ENCODE results near the gene UBLCP1.
"Not testable (repeated sequence)": the region's sequence is repeated elsewhere in the genome, so short reads cannot be mapped to it uniquely, and the experiment has no call there.

The UBLCP1 gene

DNA sequence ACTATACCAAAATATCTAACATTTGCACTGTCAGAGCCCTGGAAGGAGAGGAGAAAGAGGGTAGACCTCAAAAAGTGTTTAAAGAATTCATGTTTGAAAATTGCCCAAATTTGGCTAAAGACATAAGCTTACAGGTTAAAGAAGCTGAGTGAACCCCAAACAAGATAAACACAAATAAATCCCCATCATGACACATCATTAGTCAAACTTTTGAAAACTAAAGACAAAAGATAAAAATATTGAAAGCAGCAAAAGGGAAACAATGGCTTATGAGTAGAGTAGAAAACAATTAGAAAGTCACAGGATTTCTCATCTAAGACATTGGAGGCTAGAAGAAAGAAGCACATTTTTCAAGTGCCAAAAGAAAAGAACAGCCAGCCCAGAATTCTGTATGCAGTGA, 6.1 kb upstream of the UBLCP1 start:
- DNase-seq = no peak

DNA sequence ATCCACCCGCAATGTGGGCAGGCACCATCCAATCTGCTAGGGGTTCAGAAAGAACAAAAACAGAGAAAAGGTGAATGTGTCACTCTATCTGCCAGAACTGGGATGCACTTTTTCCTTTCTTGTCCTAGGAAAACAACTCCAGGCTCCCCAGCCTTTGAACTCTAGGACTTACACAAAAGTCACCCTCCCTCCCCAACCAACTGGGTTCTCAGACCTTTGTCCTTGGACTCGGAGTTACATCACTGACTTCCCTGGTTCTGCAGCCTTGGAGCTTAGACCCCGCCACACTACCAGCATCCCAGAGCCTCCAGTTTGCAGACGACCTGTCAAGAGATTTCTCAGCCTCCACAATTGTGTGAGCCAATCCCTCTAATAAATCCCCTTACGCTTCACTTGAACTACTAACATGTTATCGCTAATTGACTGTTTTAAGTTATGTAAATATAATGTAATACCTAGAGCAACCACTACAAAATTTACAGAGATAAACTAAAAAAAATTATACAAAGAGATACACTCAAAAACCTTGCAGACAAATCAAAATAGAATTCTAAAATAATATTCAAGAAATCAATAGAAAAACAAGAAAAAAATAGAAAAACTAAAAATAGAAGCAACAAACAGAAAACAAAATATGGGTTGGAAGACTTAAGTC, 5.3 kb upstream of the UBLCP1 start:
- no peak for DNase-seq

DNA sequence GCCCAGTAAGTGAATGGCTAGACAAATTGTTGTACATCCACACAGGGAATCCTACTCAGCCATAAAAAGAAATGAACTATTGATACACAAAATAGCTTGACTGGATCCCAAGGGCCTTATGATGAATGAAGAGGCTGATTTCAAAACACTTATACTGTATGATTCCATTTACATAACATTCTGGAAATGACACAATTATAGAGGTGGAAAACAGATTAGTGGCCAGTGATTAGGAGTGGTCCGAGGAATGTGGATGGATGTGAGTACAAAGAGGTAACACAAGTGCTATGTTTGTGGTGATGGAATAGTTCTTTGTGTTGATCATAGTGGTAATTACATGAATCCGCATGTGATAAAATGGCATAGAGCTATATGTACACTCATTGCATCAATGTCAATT, 4.7 kb upstream of the UBLCP1 start:
- DNase-seq = no peak

DNA sequence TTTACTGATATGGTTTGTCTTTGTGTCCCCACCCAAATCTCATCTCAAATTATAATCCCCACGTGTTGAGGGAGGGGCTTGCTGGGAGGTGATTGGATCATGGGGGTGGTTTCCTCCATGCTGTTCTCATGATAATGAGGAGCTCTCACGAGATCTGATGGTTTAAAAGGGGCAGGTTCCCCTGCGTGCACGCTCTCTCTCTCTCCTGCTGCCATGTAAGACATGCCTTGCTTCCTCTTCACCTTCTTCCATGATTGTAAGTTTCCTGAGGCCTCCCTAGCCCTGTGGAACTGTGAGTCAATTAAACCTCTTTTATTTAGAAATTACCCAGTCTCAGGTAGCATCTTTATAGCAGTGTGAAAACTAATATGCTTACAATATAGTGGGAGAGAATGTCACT, 2.9 kb upstream of the UBLCP1 start:
- DNase-seq = not testable (repeated sequence)

DNA sequence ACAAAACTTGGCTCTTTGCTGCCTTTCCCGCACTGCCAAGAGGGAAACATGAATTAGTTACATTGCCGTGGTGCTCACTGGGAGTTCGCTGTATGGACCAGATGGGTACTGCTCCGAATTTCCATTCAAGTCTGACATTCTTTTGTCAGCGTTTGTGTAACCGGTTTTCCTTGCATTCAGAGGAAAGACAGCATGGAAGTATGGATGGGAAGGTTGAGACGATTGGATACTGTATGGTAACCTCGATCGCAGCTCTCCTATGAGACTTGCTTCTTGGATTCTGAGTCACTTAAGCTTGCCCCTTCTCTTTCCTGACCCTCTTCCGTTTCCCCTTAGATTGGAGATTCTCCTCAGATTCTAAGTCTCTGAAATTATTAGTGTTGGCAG, 625 bp upstream of the UBLCP1 start:
- DNase-seq = no peak

DNA sequence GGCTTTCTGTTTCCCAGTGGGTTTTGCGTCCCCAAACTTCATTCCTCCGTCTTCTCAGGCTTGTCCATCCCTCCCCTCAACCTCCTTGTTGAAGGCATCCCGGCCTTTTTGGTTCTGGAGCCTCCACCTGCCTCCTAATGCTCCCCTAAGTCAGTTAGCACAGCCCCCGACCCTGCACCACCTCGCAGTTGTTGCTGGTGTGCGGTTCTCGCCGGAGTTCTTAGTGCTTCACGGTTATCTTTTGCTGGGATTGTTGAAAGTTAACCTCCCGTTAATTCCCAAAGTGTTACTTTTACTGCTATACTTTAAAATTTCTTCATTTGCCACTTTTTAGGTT, 447 bp downstream of the UBLCP1 start:
- DNase-seq = peak in 4 of 6 experiments; percentile 11 to 68 (median 38)

DNA sequence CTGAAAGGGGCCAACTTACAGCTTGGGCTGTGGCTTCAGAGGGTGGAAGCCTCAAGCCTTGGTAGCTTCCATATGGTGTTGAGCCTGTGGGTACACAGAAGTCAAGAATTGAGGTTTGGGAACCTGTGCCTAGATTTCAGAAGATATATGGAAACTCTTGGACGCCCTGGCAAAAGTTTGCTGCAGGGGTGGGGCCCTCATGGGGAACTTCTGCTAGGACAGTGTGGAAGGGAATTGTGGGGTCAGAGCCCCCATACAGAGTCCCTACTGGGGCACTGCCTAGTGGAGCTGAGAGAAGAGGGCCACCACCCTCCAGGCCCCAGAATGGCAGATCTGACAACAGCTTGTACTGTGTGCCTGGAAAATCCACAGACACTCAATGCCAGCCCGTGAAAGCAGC, 3.7 kb downstream of the UBLCP1 start:
- not testable (repeated sequence) for DNase-seq

DNA sequence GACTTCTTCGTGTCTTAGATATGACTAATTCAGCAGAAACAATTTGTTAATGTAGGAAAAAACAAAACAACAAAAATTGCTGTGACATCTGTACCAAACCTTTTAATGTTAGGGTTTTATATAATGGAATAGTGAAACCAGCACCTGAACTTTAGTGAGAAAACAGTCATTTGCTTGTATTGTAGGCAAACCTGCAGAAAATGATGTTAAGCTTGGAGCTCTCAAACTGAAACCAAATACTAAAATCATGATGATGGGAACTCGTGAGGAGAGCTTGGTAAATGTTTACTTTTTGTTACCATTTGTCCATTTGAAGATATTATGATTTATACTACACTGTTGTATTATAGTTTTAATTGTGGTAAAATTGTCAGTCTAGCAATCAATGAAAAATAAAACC, 6.6 kb downstream of the UBLCP1 start:
- no peak for DNase-seq

DNA sequence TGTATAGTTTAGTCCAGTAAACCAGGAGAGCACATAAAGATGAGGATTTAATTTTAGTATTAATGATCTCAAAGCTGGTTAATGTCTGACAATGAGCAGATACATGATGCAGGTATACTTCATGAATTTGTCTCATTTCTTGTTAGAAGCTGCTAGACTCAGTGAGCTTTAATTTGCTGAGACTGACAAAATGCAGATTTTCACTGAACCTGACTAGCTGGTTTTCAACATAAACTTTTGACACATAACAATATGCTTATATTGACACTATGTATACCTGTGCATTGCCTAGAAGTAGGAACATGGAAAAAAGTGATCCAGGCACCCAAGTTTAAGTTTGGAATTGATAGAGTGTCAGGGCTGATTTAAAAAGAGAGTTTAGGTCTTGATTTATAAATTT, 10.8 kb downstream of the UBLCP1 start:
- DNase-seq = no peak

DNA sequence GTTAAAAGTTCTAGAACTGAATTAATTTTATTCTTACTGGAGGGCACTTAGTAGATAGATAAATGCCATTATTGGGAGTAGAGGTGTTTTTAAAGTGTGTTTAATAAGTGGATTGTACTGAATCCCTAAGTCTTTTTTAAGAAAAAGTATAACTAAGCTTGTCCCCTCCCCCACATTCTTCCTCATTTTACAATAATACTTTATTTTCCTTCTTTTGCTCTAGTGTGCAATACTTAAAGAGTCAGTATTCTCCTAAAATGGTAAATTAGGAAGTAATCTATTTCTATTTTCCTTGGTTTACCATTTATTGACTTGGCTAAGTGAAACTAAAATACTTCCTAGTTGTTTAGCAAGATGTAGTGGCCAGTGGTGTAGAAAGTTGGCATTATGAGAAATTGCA, 11.6 kb downstream of the UBLCP1 start:
- no peak for DNase-seq

DNA sequence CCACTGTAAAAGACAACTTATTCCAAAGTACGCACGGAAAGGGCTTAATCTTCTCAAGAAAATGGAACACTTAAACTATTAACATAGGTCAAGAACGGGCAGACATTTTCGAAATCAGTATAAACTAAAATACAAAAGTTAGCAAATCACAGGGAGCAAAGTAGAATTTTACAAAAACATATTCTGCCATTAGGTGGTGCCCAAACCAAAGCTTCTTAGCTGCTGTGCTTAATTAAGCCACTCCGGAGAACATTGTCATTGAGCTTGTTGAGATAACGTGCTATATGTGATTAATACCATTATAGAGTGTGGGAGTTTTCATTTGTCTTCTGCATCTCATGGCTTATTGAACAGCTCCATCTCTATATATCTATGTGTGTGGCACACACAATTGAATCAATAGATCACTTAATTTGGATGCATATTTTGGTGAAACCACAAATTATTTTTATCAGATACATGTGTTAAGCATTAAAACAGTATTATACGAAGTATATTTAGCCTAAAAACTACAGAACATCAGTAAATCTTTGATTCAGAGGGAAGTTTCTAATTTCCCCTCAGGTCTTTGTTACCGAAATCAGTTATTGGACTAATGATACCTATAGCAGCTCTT, 23.4 kb downstream of the UBLCP1 start:
- DNase-seq = peak in 4 of 6 experiments; percentile 3 to 41 (median 20)

DNA sequence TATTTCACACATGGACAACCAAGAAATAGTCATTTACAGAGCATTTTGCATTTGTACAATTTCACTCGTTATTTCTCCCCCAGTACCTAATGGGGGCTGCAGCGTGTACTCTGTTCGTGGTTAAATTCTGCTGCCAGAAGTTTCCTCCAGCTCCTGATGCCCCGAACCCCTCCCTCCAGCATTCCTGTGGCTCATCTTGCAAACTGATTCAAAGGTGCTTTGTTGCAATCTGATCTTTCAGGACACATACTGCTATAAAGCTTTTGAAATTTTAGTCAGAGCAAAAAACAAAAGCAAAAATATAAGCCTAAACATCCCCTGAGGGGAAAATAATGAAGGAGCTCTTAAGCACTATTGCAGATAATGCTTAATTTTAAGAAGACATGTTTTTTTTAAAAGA, 27.7 kb downstream of the UBLCP1 start:
- DNase-seq = no peak

DNA sequence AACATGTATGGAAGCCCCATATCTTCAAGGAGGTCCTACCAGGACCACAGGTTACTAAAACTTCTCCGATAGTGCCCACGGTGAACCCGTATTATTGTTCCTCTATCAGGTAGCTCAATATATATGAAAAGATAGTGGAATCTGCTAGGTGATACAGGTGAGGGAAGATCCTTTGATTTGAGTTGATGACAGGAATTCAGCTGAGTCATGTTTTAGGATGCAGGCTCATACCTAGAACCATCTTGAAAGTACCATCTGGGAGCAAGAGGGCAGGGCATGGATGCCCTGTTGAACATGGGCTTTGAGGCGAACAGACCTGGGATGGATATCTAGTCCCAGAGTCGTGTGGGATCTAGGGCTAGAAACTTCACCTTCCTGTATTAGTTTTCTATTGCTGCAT, 31.8 kb downstream of the UBLCP1 start:
- DNase-seq = no peak

DNA sequence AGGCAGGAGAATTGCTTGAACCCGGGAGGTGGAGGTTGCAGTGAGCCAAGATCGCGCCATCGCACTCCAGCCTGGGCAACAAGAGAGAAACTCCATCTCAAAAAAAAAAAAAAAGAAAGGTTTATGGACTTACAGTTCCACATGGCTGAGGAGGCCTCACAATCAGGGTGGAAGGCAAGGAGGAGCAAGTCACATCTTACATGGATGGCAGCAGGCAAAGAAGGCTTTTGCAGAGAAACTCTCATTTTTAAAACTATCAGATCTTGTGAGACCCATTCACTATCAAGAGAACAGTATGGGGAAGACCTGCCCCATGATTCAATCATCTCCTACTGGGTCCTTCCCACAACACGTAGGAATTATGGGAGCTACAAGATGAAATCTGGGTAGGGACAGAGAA, 34.2 kb downstream of the UBLCP1 start:
- DNase-seq = not testable (repeated sequence)

DNA sequence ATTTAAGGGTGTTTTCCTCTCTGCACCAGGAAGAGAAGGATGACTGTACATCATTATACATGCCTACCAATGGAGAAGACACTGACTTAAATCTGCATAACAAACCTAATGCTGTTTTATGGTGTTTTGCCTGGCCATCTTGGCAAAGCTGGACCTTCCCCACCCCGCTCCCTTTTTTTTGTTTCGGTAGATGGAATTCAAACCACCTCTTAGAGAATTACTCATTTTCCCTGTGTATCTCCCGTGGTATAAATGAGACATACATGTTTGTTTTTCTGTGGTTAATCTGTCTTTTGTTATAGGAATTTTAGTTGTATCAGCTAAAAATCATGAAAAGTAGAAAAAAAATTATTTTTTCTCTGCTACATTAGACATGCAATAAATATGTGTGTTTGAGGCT, 38.4 kb downstream of the UBLCP1 start:
- no peak for DNase-seq

DNA sequence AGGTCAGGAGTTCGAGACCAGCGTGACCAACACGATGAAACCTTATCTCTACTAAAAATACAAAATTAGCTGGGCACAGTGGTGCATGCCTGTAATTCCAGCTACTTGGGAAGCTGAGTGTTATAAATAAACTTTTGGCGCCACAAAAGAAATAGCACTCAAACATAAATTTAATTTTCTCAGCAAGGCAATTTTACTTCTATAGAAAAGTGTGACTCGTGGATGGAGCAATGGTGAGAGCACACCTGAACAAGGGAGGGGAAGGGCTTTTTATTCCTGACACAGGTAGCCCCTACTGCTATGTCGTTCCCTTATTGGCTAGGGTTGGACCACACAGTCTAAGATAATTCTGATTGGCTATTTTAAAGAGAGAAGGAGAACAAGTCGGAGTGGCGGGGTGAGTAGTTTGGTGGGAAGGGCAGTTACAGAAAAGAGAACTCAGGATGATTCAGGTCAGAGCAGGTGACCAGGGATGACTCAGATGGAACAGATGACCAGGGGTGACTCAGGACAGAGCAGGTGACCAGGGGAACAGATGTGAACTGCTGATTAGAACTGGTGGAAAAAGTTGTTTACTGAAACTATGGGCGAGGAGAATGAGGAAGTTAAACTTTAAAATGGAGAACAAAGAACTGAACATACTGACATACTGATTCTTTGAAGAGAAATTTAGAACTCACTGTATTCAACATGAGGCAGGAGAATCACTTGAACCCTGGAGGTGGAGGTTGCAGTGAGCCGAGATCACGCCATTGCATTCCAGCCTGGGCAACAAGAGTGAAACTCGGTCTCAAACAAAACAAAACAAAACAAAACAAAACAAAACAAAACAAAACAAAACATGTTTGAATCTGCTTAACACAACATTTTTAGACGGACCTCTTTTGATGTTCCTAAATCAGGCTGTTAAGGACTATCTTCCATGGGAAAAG, 39.1 kb downstream of the UBLCP1 start:
- not testable (repeated sequence) for DNase-seq

DNA sequence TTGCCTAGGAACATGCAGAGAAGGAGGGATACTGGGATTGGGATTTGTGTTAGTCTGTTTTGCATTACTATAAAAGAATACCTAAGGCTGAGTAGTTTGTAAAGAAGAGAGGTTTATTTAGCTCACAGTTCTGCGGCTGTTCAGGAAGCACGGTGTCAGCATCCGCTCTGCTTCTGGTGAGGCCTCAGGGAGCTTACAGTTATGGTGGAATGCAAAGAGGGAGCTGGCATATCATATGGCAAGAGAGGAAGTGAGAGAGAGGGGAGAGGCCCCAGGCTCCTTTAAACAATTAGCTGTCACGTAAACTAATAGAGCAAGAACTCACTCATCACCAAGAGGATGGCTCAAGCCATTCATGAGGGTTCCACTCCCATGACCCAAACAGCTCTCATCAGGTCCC, 40.2 kb downstream of the UBLCP1 start:
- no peak for DNase-seq

DNA sequence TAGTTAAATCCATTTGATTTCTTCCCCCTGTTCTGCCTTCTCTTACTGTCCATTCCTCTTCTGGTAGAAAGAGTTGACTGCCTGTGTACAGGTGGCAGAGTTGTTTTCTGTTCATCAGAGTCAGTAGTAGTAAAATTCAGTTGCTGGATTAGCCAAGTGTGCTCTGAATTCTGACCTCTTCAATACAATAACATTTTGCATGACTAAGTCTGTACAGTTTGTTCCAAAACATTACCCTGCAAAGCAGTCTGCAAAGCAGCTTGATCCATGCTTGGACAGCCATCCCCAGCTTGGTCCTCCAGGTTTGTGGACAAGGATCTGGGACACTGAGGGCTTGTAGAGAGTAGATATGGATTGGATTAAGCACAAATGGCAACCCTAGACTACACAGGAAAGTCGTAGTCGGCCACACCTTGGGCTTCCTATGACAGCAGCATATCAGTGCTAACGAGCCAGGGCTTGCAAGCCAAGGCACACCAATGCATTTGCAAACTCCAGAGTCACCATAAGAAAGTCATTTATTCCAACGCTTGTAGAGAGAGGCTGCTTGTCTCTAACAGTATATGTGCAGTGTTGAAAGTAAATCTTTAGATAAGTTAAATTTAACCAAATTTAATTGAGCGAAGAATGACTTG, 42.0 kb downstream of the UBLCP1 start:
- DNase-seq = no peak

DNA sequence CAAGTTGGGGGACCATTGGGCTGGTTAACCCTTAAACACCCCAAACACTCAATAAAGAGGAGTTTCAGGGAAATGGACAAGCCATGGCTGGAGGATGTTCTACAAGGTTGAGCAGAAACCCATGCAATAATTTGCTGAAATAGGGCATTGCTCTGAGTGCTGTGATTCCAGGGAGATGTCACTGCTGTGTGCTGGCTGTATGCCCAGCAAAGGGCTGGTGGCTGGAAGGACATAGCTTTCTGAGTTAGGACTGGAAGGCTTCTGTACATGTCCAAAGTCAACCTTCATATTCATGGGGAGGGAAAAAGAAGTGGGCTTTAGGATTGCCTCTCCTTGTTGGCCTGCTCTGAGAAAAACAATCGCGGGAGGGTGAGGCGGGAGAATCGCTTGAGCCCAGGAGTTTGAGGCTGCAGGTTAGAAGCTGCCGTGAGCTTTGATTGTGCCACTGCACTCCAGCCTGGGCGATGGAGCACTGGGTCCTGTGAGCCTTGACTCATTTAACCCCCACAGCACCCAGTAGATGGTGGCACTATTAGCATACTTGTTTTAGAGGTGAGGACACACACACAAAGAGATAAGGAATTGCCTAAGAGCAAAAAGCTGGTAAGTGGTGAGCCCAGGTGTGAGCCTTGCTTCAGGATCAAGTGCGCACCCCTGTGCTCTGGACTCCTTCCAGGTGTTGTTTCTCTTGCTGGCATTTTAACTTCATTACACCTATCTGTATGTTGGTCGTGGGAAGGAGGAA, 46.8 kb downstream of the UBLCP1 start:
- DNase-seq = no peak

DNA sequence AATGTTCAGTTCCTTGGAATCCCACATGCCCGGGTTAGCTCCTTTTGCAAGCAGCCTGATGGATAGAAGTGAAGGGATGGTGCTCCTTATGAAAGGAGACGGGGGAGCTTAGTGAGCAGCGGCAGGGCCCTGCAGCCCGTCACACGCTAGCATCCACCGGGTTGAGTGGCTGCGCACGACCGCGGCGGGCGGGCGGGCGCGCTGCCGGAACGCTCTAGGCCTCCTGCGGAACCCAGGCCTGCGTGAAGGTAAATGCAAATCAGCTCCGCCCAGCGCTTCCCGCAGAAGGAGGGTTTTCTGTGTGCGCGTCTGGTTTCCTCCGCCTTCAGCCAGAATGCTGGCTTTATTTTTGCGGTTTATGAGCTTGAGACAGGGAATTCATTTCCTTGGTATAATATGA, 47.4 kb downstream of the UBLCP1 start:
- DNase-seq = peak in 4 of 6 experiments; percentile 7 to 38 (median 28)

DNA sequence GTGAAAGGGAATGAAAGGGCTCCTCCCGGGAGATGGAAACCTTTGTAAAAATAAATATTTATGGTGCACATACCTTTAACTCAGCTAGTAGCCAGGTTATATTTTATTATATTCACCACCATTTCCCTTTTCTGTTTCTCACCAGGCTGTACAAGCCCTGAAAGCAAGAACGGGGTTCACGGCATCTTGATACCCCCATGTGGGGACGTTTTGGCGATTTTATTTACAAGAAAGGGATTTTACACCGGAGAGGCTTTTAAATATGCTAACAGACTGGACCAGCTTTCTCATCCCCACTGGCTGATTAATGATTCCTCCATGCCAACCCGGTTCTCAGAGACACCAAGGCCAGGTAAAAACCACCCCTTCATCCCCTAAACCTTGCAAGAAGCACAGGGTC, 48.0 kb downstream of the UBLCP1 start:
- no peak for DNase-seq

DNA sequence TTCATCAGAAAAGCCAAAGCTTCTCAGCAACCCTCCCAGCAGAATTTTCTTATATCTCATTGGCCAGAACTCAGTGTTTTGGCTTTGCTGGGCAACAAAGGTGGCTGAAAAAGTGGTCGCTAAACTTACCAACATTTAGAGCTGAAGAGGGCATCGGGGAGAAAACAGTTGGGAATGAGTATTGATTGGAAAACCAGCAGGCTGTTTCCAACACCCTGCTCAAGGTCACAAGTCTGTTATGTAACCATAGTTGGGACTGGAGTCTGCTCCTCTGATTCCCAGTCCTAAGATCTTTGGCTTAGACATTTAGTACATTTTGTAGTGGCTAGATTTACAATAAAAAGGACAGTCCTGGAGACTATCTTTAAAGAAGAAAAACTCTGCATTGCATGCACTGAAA, 50.1 kb downstream of the UBLCP1 start:
- no peak for DNase-seq

Measured in stimulated activated naive CD4-positive, alpha-beta T cell (primary cell).